SK-N-SH treated with all-trans-retinoic acid at 6 μM for 48 hours (cell line): ENCODE results near the gene CTNNA3.

ENCODE experiments used
- ATAC-seq: fragments of 200-7000 bp; cut with Tn5 transposase; 3 replicates; pipeline ENCODE4 v1.9.1; 2020; ENCODE audit warnings: mild to moderate bottlenecking, moderate library complexity
- ARNTL ChIP-seq: fragments of 450-650 bp; formaldehyde crosslinking; IDR thresholded peaks from 2 replicates; pipeline ENCODE4 v1.5.0; 2020; ENCODE audit warnings: low read depth, mild to moderate bottlenecking, moderate library complexity, borderline replicate concordance
- BACH2 ChIP-seq: fragments of 250-450 bp; sonication (Bioruptor Pico); IDR thresholded peaks from 2 replicates; pipeline ENCODE4 v1.9.0; 2021; ENCODE audit warnings: mild to moderate bottlenecking, borderline replicate concordance
- CSDC2 ChIP-seq: fragments of 250-450 bp; sonication (Bioruptor Pico); IDR thresholded peaks from 2 replicates; pipeline ENCODE4 v1.5.0; 2020; ENCODE audit warnings: mild to moderate bottlenecking, moderate library complexity
- ESRRG ChIP-seq: fragments of 250-450 bp; sonication (Bioruptor Pico); IDR thresholded peaks from 2 replicates; pipeline ENCODE4 v1.6.1; 2021; ENCODE audit warnings: mild to moderate bottlenecking
- GLIS3 ChIP-seq: fragments of 250-450 bp; sonication (Bioruptor Pico); IDR thresholded peaks from 2 replicates; pipeline ENCODE4 v1.5.0; 2020; ENCODE audit warnings: mild to moderate bottlenecking, moderate library complexity
- ISL1 ChIP-seq: fragments of 250-450 bp; sonication (Bioruptor Pico); IDR thresholded peaks from 2 replicates; pipeline ENCODE4 v2.1.2; 2022; ENCODE audit warnings: mild to moderate bottlenecking, moderate library complexity
- OSR1 ChIP-seq: fragments of 250-450 bp; sonication (Bioruptor Pico); IDR thresholded peaks from 2 replicates; pipeline ENCODE4 v1.8.0; 2022; ENCODE audit warnings: moderate library complexity, mild to moderate bottlenecking, inconsistent platforms
- RARB ChIP-seq: fragments of 250-450 bp; sonication (Bioruptor Pico); IDR thresholded peaks from 2 replicates; pipeline ENCODE4 v1.8.0; 2021; ENCODE audit warnings: mild to moderate bottlenecking, moderate library complexity
- SNAI2 ChIP-seq: fragments of 250-450 bp; sonication (Bioruptor Pico); IDR thresholded peaks from 2 replicates; pipeline ENCODE4 v1.5.0; 2020; ENCODE audit warnings: mild to moderate bottlenecking, moderate library complexity
- TCF4 ChIP-seq: fragments of 250-450 bp; sonication (Bioruptor Pico); IDR thresholded peaks from 2 replicates; pipeline ENCODE4 v1.8.0; 2021; ENCODE audit warnings: mild to moderate bottlenecking, moderate library complexity, borderline replicate concordance
- TOX ChIP-seq: fragments of 250-450 bp; sonication (Bioruptor Pico); IDR thresholded peaks from 2 replicates; pipeline ENCODE4 v1.8.0; 2021; ENCODE audit warnings: mild to moderate bottlenecking, moderate library complexity, borderline replicate concordance
- ZC3H10 ChIP-seq: fragments of 250-450 bp; sonication (Bioruptor Pico); IDR thresholded peaks from 2 replicates; pipeline ENCODE4 v1.5.1; 2021; ENCODE audit warnings: mild to moderate bottlenecking, moderate library complexity
- ZFP3 ChIP-seq: fragments of 250-450 bp; sonication (Bioruptor Pico); IDR thresholded peaks from 2 replicates; pipeline ENCODE4 v1.5.0; 2020; ENCODE audit warnings: mild to moderate bottlenecking, moderate library complexity
- ZFP30 ChIP-seq: fragments of 450-650 bp; formaldehyde crosslinking; IDR thresholded peaks from 2 replicates; pipeline ENCODE4 v1.5.0; 2022; ENCODE audit warnings: mild to moderate bottlenecking, moderate library complexity
- ZNF565 ChIP-seq: fragments of 450-650 bp; formaldehyde crosslinking; conservative IDR thresholded peaks from 2 replicates; pipeline ENCODE4 v1.5.0; 2020; ENCODE audit warnings: low read depth, mild to moderate bottlenecking, moderate library complexity
- ZNF70 ChIP-seq: fragments of 450-650 bp; formaldehyde crosslinking; IDR thresholded peaks from 2 replicates; pipeline ENCODE4 v1.5.0; 2020; ENCODE audit warnings: mild to moderate bottlenecking, moderate library complexity
- ZNF8 ChIP-seq: fragments of 450-650 bp; formaldehyde crosslinking; IDR thresholded peaks from 2 replicates; pipeline ENCODE4 v1.5.0; 2020; ENCODE audit warnings: mild to moderate bottlenecking, moderate library complexity
- TF ChIP-seq, protein P1 (sequence below): fragments of 250-450 bp; sonication (Bioruptor Pico); IDR thresholded peaks from 2 replicates; pipeline ENCODE4 v1.8.0; 2020; ENCODE audit warnings: mild to moderate bottlenecking, moderate library complexity, borderline replicate concordance
- TF ChIP-seq, protein P2 (sequence below): fragments of 250-450 bp; sonication (Bioruptor Pico); IDR thresholded peaks from 2 replicates; pipeline ENCODE4 v1.5.1; 2020; ENCODE audit warnings: low read depth, mild to moderate bottlenecking, moderate library complexity
- TF ChIP-seq, protein P3 (sequence below): fragments of 250-450 bp; sonication (Bioruptor Pico); IDR thresholded peaks from 2 replicates; pipeline ENCODE4 v1.5.0; 2020; ENCODE audit warnings: mild to moderate bottlenecking, moderate library complexity
- TF ChIP-seq, protein P4 (sequence below): fragments of 250-450 bp; sonication (Bioruptor Pico); IDR thresholded peaks from 2 replicates; pipeline ENCODE4 v1.5.1; 2021; ENCODE audit warnings: mild to moderate bottlenecking, moderate library complexity

The CTNNA3 gene

DNA sequence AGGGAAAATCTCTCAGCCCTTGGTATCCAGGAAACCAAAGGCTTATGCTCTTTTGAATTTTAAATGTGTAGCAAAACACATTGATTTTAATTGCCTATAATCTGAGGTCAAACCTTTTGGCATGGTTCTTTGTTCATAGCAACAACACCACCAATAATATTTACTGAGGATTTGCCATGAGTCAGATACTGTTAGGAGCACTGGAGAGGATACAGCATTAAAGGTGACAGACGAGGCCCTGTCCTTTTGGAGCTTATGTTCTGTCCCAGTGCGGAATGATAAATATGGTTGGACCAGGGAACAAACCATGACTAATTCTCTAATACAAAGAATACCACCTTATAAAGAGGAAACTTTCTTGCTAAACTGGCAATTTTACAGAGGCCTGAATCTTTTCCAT lies 176.6 kb downstream of the CTNNA3 start:
- no peak for ATAC-seq
- no peak for TF ChIP-seq BACH2 (CRISPR knock-in tag)
- no peak for TF ChIP-seq ARNTL (CRISPR knock-in tag)
- TF ChIP-seq RARB (CRISPR knock-in tag), result no peak
- no peak for TF ChIP-seq ZFP3 (CRISPR knock-in tag)
- TF ChIP-seq, protein P1, sequence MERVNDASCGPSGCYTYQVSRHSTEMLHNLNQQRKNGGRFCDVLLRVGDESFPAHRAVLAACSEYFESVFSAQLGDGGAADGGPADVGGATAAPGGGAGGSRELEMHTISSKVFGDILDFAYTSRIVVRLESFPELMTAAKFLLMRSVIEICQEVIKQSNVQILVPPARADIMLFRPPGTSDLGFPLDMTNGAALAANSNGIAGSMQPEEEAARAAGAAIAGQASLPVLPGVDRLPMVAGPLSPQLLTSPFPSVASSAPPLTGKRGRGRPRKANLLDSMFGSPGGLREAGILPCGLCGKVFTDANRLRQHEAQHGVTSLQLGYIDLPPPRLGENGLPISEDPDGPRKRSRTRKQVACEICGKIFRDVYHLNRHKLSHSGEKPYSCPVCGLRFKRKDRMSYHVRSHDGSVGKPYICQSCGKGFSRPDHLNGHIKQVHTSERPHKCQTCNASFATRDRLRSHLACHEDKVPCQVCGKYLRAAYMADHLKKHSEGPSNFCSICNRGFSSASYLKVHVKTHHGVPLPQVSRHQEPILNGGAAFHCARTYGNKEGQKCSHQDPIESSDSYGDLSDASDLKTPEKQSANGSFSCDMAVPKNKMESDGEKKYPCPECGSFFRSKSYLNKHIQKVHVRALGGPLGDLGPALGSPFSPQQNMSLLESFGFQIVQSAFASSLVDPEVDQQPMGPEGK (CRISPR knock-in tag), result no peak
- TF ChIP-seq, protein P2, sequence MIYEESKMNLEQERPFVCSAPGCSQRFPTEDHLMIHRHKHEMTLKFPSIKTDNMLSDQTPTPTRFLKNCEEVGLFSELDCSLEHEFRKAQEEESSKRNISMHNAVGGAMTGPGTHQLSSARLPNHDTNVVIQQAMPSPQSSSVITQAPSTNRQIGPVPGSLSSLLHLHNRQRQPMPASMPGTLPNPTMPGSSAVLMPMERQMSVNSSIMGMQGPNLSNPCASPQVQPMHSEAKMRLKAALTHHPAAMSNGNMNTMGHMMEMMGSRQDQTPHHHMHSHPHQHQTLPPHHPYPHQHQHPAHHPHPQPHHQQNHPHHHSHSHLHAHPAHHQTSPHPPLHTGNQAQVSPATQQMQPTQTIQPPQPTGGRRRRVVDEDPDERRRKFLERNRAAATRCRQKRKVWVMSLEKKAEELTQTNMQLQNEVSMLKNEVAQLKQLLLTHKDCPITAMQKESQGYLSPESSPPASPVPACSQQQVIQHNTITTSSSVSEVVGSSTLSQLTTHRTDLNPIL (CRISPR knock-in tag), result no peak
- no peak for TF ChIP-seq CSDC2 (CRISPR knock-in tag)
- no peak for TF ChIP-seq ZFP30 (CRISPR knock-in tag)
- TF ChIP-seq ZNF565 (CRISPR knock-in tag), result no peak
- TF ChIP-seq ZNF8, result no peak
- TF ChIP-seq, protein P3, sequence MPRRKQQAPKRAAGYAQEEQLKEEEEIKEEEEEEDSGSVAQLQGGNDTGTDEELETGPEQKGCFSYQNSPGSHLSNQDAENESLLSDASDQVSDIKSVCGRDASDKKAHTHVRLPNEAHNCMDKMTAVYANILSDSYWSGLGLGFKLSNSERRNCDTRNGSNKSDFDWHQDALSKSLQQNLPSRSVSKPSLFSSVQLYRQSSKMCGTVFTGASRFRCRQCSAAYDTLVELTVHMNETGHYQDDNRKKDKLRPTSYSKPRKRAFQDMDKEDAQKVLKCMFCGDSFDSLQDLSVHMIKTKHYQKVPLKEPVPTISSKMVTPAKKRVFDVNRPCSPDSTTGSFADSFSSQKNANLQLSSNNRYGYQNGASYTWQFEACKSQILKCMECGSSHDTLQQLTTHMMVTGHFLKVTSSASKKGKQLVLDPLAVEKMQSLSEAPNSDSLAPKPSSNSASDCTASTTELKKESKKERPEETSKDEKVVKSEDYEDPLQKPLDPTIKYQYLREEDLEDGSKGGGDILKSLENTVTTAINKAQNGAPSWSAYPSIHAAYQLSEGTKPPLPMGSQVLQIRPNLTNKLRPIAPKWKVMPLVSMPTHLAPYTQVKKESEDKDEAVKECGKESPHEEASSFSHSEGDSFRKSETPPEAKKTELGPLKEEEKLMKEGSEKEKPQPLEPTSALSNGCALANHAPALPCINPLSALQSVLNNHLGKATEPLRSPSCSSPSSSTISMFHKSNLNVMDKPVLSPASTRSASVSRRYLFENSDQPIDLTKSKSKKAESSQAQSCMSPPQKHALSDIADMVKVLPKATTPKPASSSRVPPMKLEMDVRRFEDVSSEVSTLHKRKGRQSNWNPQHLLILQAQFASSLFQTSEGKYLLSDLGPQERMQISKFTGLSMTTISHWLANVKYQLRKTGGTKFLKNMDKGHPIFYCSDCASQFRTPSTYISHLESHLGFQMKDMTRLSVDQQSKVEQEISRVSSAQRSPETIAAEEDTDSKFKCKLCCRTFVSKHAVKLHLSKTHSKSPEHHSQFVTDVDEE (CRISPR knock-in tag), result no peak
- TF ChIP-seq TCF4 (CRISPR knock-in tag), result no peak
- TF ChIP-seq OSR1 (CRISPR knock-in tag), result no peak
- TF ChIP-seq GLIS3 (CRISPR knock-in tag), result no peak
- TF ChIP-seq ZC3H10 (CRISPR knock-in tag), result no peak
- no peak for TF ChIP-seq TOX (CRISPR knock-in tag)
- TF ChIP-seq ZNF70 (CRISPR knock-in tag), result no peak

DNA sequence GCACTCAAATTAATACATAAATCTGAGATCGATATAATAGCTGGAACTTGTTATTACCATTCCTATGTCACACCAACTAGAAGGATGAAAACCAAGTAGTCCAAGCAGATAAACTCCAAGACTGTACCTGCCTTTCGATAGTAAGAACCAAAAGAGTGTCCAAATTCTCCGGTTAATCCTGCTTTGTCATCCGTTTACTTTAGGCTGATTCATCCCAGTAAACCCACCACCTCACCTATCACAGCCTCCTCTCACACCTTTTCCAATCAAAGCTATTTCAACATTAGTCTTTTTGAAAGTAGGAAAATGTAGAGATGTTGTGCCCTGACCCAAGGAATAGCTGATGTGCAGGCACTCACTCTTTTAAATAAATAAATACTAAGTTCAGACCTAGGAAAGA lies 177.2 kb downstream of the CTNNA3 start:
- ATAC-seq, result no peak
- TF ChIP-seq ZFP30 (CRISPR knock-in tag) (no peak), OSR1 (CRISPR knock-in tag) (no peak), ISL1 (CRISPR knock-in tag) (no peak), ESRRG (no peak)
- TF ChIP-seq, protein P4, sequence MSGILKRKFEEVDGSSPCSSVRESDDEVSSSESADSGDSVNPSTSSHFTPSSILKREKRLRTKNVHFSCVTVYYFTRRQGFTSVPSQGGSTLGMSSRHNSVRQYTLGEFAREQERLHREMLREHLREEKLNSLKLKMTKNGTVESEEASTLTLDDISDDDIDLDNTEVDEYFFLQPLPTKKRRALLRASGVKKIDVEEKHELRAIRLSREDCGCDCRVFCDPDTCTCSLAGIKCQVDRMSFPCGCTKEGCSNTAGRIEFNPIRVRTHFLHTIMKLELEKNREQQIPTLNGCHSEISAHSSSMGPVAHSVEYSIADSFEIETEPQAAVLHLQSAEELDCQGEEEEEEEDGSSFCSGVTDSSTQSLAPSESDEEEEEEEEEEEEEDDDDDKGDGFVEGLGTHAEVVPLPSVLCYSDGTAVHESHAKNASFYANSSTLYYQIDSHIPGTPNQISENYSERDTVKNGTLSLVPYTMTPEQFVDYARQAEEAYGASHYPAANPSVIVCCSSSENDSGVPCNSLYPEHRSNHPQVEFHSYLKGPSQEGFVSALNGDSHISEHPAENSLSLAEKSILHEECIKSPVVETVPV (CRISPR knock-in tag), result no peak
- TF ChIP-seq, protein P2 (CRISPR knock-in tag), result no peak

DNA sequence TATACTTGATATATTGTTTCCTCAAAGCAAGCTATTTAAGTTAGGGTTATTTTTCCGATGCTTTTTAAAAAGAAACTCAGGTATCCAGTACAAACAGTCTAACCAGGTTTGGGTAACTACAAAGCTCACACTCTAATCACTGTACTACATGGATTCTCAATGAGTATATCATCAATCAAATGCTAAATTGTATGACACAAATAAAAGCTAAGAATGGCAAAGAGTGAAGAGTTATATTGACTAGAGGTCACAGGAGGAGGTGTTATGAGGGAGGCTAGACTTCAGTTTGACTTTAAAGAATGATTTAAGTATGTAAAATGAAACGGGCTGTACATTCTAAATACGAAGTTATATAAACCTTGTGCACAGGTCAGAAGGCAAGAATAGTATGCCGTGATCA lies 178.0 kb downstream of the CTNNA3 start:
- ATAC-seq, result no peak
- TF ChIP-seq ZC3H10 (CRISPR knock-in tag) (no peak), ZFP3 (CRISPR knock-in tag) (no peak), CSDC2 (CRISPR knock-in tag) (no peak), ZNF8 (no peak), TOX (CRISPR knock-in tag) (no peak), OSR1 (CRISPR knock-in tag) (no peak), TCF4 (CRISPR knock-in tag) (no peak), ZNF70 (CRISPR knock-in tag) (no peak), SNAI2 (CRISPR knock-in tag) (no peak), RARB (CRISPR knock-in tag) (no peak), ISL1 (CRISPR knock-in tag) (no peak), BACH2 (CRISPR knock-in tag) (no peak), ARNTL (CRISPR knock-in tag) (no peak), ZNF565 (CRISPR knock-in tag) (no peak), ZFP30 (CRISPR knock-in tag) (no peak)
- TF ChIP-seq, protein P3 (CRISPR knock-in tag), result no peak
- TF ChIP-seq, protein P1 (CRISPR knock-in tag), result no peak
